ENCODE results near the gene SULT1A2.
"Not testable (repeated sequence)": the region's sequence is repeated elsewhere in the genome, so short reads cannot be mapped to it uniquely, and the experiment has no call there.

GRCh38 chr16:28614561-28614960 lies 17.7 kb upstream of the SULT1A2 start:
- TF ChIP-seq POLR2A, CTCF (IDR thresholded peaks at IDR 0.05): not testable (repeated sequence)

Data from heart left ventricle (tissue), 13 donors.